H1 (cell line): ENCODE data around the gene NLRP1. TPM values are rescaled to one million over a fixed set of nuclear protein-coding genes. Genes with fewer than 3 reads are reported as not detected.

Source experiments
- CTCF ChIA-PET: fragments of 300-600 bp; sonication (Branson Sonifier 250); formaldehyde crosslinking; loops from one replicate; lab custom pipeline; 2021; ENCODE audit not compliant: partially characterized antibody; lab: Charles Lee
- POLR2A ChIA-PET: fragments of 300-600 bp; sonication (Branson Sonifier 250); formaldehyde crosslinking; loops from one replicate; lab custom pipeline; 2021; ENCODE audit warnings: inconsistent platforms; ENCODE audit not compliant: partially characterized antibody; lab: Charles Lee
- DNase-seq, 2 experiments: peaks; one replicate each; pipeline versions ENCODE4 v3.0.0 to v3.0.0-alpha.2; 2010 to 2022; ENCODE audit warnings: low spot score in 2 of 2, low read depth in 1 of 2, mixed read lengths in 1 of 2
- FAIRE-seq: peaks from 2 replicates; lab custom pipeline; 2011; peaks lifted over from hg19 to GRCh38; lab: Jason Lieb, UNC
- H2AFZ ChIP-seq: 2 replicates; pipeline ENCODE4 v1.8.1; 2012; ENCODE audit warnings: low read length, inconsistent platforms
- H2AK5ac ChIP-seq: 2 replicates; pipeline ENCODE4 v1.6.1; 2013; ENCODE audit warnings: low read depth, low read length
- H2BK120ac ChIP-seq: replicated peaks from 2 replicates; pipeline ENCODE3; 2013; ENCODE audit warnings: low read depth, low read length, inconsistent platforms
- H2BK12ac ChIP-seq: 2 replicates; pipeline ENCODE4 v1.6.1; 2013; ENCODE audit warnings: low read depth, low read length
- H2BK15ac ChIP-seq: 2 replicates; pipeline ENCODE4 v1.6.1; 2013; ENCODE audit warnings: low read length
- H2BK20ac ChIP-seq: 2 replicates; pipeline ENCODE4 v1.6.1; 2013; ENCODE audit warnings: low read length
- H2BK5ac ChIP-seq: 2 replicates; pipeline ENCODE4 v1.6.1; 2013; ENCODE audit warnings: low read depth, low read length
- H3K14ac ChIP-seq: 2 replicates; pipeline ENCODE4 v1.6.1; 2013; ENCODE audit warnings: inconsistent platforms; ENCODE audit not compliant: insufficient read length
- H3K18ac ChIP-seq: 2 replicates; pipeline ENCODE4 v1.6.1; 2013; ENCODE audit warnings: low read length; ENCODE audit errors: extremely low read depth
- H3K23ac ChIP-seq: 2 replicates; pipeline ENCODE4 v1.6.1; 2013; ENCODE audit warnings: inconsistent platforms; ENCODE audit not compliant: insufficient read length
- H3K23me2 ChIP-seq: 2 replicates; pipeline ENCODE4 v1.6.1; 2013; ENCODE audit warnings: low read depth, low read length
- H3K27ac ChIP-seq: 2 replicates; pipeline ENCODE4 v1.6.1; 2011; ENCODE audit warnings: low read depth, low read length, inconsistent platforms
- H3K27me3 ChIP-seq, 4 experiments: replicated peaks in 1 of 4; 1 replicate in 1 of 4; 2 replicates in 3 of 4; pipeline versions ENCODE4 v1.6.1 to v1.8.1; 2011 to 2013; ENCODE audit warnings: low read length in 3 of 4, mild to moderate bottlenecking in 3 of 4, inconsistent platforms in 2 of 4, mixed read lengths in 2 of 4, moderate library complexity in 1 of 4; ENCODE audit not compliant: control insufficient read depth in 3 of 4, insufficient read depth in 3 of 4; ENCODE audit errors: extremely low read depth in 1 of 4
- H3K36me3 ChIP-seq, 4 experiments: 2 replicates each; pipeline versions ENCODE4 v1.6.1 to v1.8.1; 2011 to 2013; ENCODE audit warnings: mild to moderate bottlenecking in 4 of 4, low read length in 3 of 4, moderate library complexity in 2 of 4, control low read depth in 1 of 4, inconsistent platforms in 1 of 4; ENCODE audit not compliant: insufficient read depth in 4 of 4, control insufficient read depth in 2 of 4
- H3K4ac ChIP-seq: replicated peaks from 2 replicates; pipeline ENCODE3; 2013; ENCODE audit warnings: low read length, low read depth, mixed read lengths, inconsistent platforms; ENCODE audit not compliant: insufficient read length
- H3K4me1 ChIP-seq, 4 experiments: replicated peaks in 1 of 4; 1 replicate in 1 of 4; 2 replicates in 3 of 4; pipeline versions ENCODE4 v1.6.1 to v1.8.1; 2011 to 2013; ENCODE audit warnings: low read length in 3 of 4, inconsistent platforms in 2 of 4, mixed read lengths in 1 of 4; ENCODE audit not compliant: insufficient read depth in 4 of 4, control insufficient read depth in 3 of 4
- H3K4me2 ChIP-seq, 2 experiments: 2 replicates each; pipeline versions ENCODE4 v1.6.1 to v1.8.1; 2011 to 2013; ENCODE audit warnings: low read depth in 2 of 2, low read length in 2 of 2, control low read depth in 1 of 2, inconsistent platforms in 1 of 2, mild to moderate bottlenecking in 1 of 2; ENCODE audit not compliant: insufficient read depth in 1 of 2
- H3K4me3 ChIP-seq, 4 experiments: fragments of 200-600, 300-600 bp in 1 of 4; sonication (generic), shearing (Covaris generic), sonication (Bioruptor Twin) in 1 of 4; 2 replicates each; pipeline versions ENCODE4 v1.5.1 to v1.8.1; 2011 to 2016; ENCODE audit warnings: low read length in 4 of 4, low read depth in 3 of 4, control low read depth in 2 of 4, inconsistent platforms in 2 of 4, mild to moderate bottlenecking in 2 of 4, mixed read lengths in 1 of 4, moderate library complexity in 1 of 4; ENCODE audit not compliant: insufficient read depth in 2 of 4; ENCODE audit errors: extremely low read depth in 1 of 4
- H3K56ac ChIP-seq: replicated peaks from 2 replicates; pipeline ENCODE3; 2013; ENCODE audit warnings: low read depth, mild to moderate bottlenecking, mixed read lengths, low read length, inconsistent platforms; ENCODE audit not compliant: insufficient read length
- H3K79me1 ChIP-seq: 2 replicates; pipeline ENCODE4 v1.6.1; 2013; ENCODE audit warnings: low read depth, low read length, control low read depth
- H3K79me2 ChIP-seq, 2 experiments: 2 replicates each; pipeline versions ENCODE4 v1.6.1 to v1.8.1; 2012 to 2013; ENCODE audit warnings: low read length in 2 of 2, mild to moderate bottlenecking in 2 of 2, inconsistent platforms in 1 of 2; ENCODE audit not compliant: insufficient read depth in 2 of 2, control insufficient read depth in 1 of 2
- H3K9ac ChIP-seq, 4 experiments: replicated peaks in 1 of 4; 1 replicate in 1 of 4; 2 replicates in 3 of 4; pipeline versions ENCODE4 v1.6.1 to v1.8.1; 2011 to 2013; ENCODE audit warnings: low read depth in 3 of 4, low read length in 3 of 4, control low read depth in 2 of 4, mild to moderate bottlenecking in 2 of 4, moderate library complexity in 2 of 4, inconsistent platforms in 1 of 4; ENCODE audit errors: extremely low read depth in 1 of 4
- H3K9me3 ChIP-seq, 2 experiments: 2 replicates each; pipeline versions ENCODE4 v1.6.1 to v1.8.1; 2012 to 2013; ENCODE audit warnings: mild to moderate bottlenecking in 2 of 2, moderate library complexity in 2 of 2, control low read depth in 1 of 2, inconsistent platforms in 1 of 2, low read depth in 1 of 2, low read length in 1 of 2, mixed read lengths in 1 of 2; ENCODE audit not compliant: insufficient read depth in 2 of 2
- H4K20me1 ChIP-seq, 2 experiments: replicated peaks in 1 of 2; 2 replicates each; pipeline versions ENCODE3 to v1.8.1; 2011 to 2013; ENCODE audit warnings: inconsistent platforms in 2 of 2, low read length in 2 of 2, mild to moderate bottlenecking in 1 of 2; ENCODE audit not compliant: insufficient read depth in 2 of 2, control insufficient read depth in 1 of 2
- H4K5ac ChIP-seq: 2 replicates; pipeline ENCODE4 v1.6.1; 2013; ENCODE audit warnings: low read length, low read depth, mixed read lengths, inconsistent platforms; ENCODE audit not compliant: insufficient read length
- H4K8ac ChIP-seq: 2 replicates; pipeline ENCODE4 v1.8.0; 2013; ENCODE audit warnings: mild to moderate bottlenecking, moderate library complexity, low read length, inconsistent platforms; ENCODE audit not compliant: insufficient read depth; ENCODE audit errors: extremely low read depth
- H4K91ac ChIP-seq: replicated peaks from 2 replicates; pipeline ENCODE3; 2013; ENCODE audit warnings: low read length, mixed read lengths, inconsistent platforms; ENCODE audit not compliant: insufficient read length
- SP4 ChIP-seq: IDR thresholded peaks from 2 replicates; pipeline ENCODE4 v1.6.1; 2012; ENCODE audit warnings: low read length, inconsistent platforms
- WGBS, 2 experiments: shearing (Covaris generic) in 1 of 2; methylation state at CpG; one replicate each; pipeline versions ENCODE4 v1.1.6 to v1.1.7; 2013 to 2015; ENCODE audit warnings: low lambda C conversion rate in 2 of 2, mixed read lengths in 2 of 2, inconsistent platforms in 1 of 2, low coverage in 1 of 2, missing lambda C conversion rate in 1 of 2; ENCODE audit not compliant: insufficient replicate concordance in 2 of 2, insufficient coverage in 1 of 2, insufficient read length in 1 of 2; ENCODE audit errors: extremely low coverage in 1 of 2, missing lambda C conversion rate in 1 of 2; 5-methylcytosine and 5-hydroxymethylcytosine counted together
- polyA plus RNA-seq, 7 experiments: library from polyadenylated mRNA; depleted of rRNA in 3 of 7; stranded (reverse) in 5 of 7; unstranded in 2 of 7; fragments of >200 nt in 5 of 7; fragments of 200-250 nt in 2 of 7; gene quantifications; 1 replicate in 5 of 7; 2 replicates in 1 of 7; 4 replicates in 1 of 7; pipeline versions ENCODE4 v1.2.1 to v1.2.3, GENCODE V29; 2011 to 2013; ENCODE audit warnings: missing spikeins in 2 of 7, mixed read lengths in 2 of 7
- total RNA-seq: library from RNA; stranded (reverse); fragmentation: NEBNext Ultra II Directional; extraction: Animal tissue kit (Norgen Biotek cat#: 25700); gene quantifications from 2 replicates; pipeline ENCODE4 v1.2.1, GENCODE V29; 2021

Gene NLRP1
- total and polyA plus RNA-seq, 2 of the 8 experiments (the other 6 are each of a cell fraction or from before 2014, with no cell fraction given) = 8.6 to 10.4 TPM

DNA sequence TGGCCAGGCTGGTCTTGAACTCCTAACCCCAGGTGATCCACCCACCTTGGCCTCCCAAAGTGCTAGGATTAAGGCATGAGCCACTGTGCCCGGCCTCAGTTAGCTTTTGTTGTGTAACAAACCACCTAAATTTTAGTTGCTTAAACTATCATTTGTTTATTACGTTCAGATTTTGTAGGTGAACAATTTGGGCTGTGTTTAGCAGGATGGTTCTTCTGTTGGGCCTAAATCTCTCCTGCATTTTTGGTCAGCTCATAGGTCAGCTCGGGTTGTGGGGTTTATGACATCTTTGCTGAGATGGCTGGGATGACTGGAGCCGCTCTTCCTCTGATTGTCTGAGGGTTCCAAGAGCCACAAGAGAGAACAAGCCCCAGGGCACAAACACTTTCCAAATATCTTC lies 21.1 kb upstream of the NLRP1 start:
- H3K23me2 ChIP-seq = no peaks in the 10 kb centered on the region; the same call in 1 of the 2 replicates
- H3K9ac ChIP-seq = no peak overlapping the region
- H3K14ac ChIP-seq = no peak overlapping the region
- H2BK120ac ChIP-seq = no peak overlapping the region
- no peaks in the 10 kb centered on the region for H3K79me2 ChIP-seq
- no peak overlapping the region for H3K4me3 ChIP-seq
- H3K79me1 ChIP-seq = no peaks in the 10 kb centered on the region
- H4K91ac ChIP-seq = no peak overlapping the region
- POLR2A ChIA-PET = no interaction called here
- CTCF ChIA-PET = interaction anchor here (0.6 to 3.4 kb wide), 3 partner anchors 12 to 18 kb away, joined by 3 to 14 read pairs (median 4); no protein-coding TSS in a partner anchor
- no peaks in the 10 kb centered on the region for H3K27me3 ChIP-seq
- H2AK5ac ChIP-seq = no peak overlapping the region
- H2BK20ac ChIP-seq = no peak overlapping the region
- WGBS, 2 experiments = 88% methylated on average over 4 of the region's 4 CpGs; no CpG with 5 or more reads in 1 of the 2 experiments
- H3K4me2 ChIP-seq = no peak overlapping the region
- H2BK15ac ChIP-seq = no peak overlapping the region
- no peaks in the 10 kb centered on the region; a peak in 1 of 4 replicates for H3K9me3 ChIP-seq
- H3K36me3 ChIP-seq = no peaks in the 10 kb centered on the region
- no peak overlapping the region for H4K8ac ChIP-seq
- no peak overlapping the region for H3K56ac ChIP-seq
- no peak for TF ChIP-seq SP4
- TF ChIP-seq, all 59 proteins: peak for 0
- FAIRE-seq (no peak), DNase-seq (no peak)
- no peak overlapping the region for H3K18ac ChIP-seq
- H2BK5ac ChIP-seq = no peak overlapping the region
- no peak overlapping the region for H4K5ac ChIP-seq
- H3K4ac ChIP-seq = no peak overlapping the region
- no peak overlapping the region for H3K27ac ChIP-seq
- H3K23ac ChIP-seq = no peak overlapping the region
- no peaks in the 10 kb centered on the region for H3K4me1 ChIP-seq
- no peak overlapping the region for H2AFZ ChIP-seq
- H4K20me1 ChIP-seq = no peaks in the 10 kb centered on the region
- no peak overlapping the region for H2BK12ac ChIP-seq
